GM18909 (cell line): Measurements from ENCODE around the gene TRAM2.
A peak's percentile ranks its signal among the peaks of the same experiment; 100 is the strongest.

ENCODE experiments used
- ATAC-seq: cut with Tn5 transposase; IDR thresholded peaks from one replicate; pipeline ENCODE4 v1.9.1; 2021; ENCODE audit warnings: mild to moderate bottlenecking; ENCODE audit not compliant: unreplicated experiment, poor library complexity

TRAM2 gene

DNA sequence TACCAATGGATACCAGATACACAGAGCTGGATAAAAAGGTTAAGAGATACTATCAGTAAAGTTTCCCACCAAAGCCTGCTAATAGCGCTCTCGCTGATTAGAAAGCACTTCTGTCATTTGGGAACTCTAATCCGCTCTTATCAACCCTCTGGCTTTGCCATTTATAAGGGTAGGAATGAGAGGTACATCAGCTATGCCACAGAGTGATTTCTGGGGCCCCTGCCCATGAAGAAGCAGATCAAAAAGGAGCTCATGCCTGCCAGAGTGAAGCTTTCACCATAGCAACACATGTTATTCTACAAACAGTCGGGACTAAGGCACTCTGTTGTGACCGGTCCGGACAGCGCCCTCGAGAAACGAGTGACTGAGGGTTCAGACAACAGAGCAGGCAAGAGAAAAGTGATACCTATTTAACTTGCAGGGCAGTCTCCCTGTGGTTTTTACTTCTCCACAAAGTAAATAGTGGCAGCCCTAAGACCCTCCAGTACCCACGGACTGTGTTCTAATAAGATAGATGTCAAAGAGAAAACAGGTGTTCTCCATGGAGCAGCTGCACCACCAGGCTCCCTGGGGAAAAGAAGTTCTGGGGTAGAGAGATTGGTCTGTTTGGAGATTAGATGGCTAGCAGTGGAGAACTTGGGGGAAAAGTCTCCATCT is 5.6 kb downstream of the TRAM2 start:
- no peak for ATAC-seq

DNA sequence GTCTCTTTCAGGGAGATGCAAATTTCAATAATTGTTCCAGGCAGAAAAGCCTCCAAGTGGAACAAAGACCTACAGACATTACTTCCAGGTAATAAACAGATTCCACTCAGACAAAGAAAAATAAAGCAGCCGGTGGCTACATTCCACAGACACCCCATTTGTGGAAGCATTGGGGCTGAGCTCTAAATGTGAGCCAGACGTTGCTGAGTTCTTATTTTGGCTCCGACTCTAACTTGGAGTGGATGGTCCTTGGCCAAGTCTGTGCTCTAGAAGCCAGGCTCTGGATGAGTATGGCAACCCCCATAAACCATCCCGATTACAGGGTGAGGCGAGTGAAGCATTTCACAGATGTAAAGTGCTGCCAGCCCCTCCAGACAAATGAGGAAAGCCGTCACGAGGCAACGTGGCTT is 6.6 kb downstream of the TRAM2 start:
- no peak for ATAC-seq

DNA sequence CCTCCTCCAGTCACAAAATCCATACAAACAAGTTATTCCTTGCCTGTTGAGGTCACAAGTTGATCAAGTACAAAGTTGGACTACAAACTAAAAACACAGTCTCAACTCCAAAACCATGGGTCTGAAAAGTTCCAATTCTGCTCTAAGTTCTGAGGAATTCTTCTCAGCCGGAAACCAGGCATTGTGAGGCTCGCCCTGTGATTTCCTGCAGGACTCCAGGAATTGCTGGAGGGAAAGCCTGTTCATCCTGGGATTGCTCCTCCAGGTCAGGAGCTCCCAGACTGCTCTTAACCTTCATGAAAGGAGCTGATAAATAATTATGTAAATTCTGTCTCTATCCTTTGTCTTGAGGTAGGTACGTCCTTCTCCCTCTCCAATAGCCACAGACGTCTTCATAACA is 8.5 kb downstream of the TRAM2 start:
- no peak for ATAC-seq

DNA sequence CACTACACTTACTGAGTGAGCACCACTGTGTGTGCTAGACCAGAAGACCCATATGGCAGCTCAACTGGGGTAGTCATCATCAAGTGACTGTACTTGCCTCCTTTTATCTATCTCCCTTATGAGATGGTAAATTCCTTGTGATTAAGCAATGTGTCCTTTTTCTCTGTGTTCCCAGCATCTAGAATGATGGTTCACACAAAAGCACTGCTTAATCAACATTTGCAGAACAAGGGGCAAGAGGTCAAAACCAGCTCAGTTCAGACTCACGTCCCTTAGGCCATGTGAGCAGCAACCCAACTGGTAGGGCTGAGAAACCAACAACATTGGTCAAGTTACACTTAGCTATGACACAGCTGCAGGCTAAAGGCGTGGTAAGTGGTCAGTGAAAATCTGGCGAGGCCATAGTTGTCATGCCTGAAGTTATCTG is 10.0 kb downstream of the TRAM2 start:
- ATAC-seq, result no peak

DNA sequence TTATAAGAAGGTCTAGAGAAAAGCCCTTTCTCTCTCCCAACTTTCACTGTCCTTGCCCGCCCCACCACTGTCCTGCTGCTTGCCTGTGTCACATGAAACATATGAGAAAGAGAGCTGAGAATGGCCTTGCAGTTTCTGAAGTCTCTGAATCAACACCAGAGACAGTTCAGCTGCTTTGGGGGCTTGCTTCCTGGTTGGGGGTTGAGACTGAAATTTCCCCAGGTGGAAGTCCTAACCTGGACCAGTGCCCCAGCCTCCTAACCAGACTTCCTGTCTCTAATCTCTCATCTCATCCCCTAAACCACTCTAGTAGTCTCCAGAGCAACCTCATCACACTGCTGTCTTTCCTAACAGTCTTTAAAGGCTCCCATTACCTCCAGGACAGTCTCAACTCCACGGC is 10.7 kb downstream of the TRAM2 start:
- peak; percentile 71 for ATAC-seq

DNA sequence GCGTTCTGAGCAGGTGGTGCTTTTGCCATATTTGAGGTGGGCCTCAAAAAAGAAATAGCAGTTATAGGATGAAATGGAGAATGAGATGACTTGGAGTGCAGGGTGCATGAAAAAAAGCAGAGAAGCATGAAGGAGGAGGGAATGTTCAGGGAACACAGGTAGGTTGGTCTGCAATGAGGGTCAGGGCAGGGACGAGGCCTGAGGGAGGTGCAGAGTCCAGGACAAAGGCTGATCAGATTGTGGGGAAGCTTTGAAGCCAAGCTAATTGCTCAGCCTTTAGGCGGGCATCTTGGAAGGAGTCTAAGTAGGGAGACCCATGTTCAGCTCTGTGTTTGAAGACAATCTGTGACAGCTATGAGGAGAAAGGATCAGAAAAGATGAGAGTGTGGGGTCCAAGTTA is 12.0 kb downstream of the TRAM2 start:
- ATAC-seq, result no peak

DNA sequence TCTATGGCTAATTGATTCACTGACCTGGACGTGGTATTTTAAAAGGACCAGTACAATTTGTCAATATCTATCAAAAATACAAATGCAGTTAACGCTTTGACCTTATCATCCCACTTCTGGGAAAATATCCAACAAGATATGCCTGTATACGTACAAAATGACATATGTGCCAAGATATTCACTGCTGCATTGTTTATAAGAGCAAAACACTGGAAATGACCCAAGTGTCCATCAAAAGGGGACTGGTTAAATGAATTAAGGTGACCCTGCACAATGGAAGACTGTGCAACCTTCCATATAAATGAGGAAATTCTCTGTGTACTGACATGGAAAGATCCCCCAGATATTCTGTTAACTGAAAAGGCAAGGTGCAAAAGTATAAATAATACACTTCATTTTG is 13.9 kb downstream of the TRAM2 start:
- no peak for ATAC-seq

DNA sequence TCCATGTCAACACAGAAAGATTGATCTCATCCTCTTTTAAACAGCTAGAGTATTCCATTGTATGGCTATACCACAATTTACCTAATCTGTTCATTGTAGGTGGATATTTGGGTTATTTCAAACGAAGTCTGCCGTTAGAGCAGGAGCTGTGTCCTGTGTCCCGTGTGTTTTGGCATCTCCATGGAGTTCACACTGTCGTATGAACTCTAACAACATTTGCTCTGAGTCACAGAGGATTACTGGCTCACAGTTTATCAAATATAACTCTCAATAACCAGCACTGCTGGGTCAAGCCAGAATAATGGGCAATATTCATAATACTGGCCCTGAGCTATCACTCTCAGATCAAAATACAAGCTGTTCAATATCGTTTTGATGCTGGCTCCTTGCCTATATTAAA is 16.4 kb downstream of the TRAM2 start:
- ATAC-seq, result no peak

DNA sequence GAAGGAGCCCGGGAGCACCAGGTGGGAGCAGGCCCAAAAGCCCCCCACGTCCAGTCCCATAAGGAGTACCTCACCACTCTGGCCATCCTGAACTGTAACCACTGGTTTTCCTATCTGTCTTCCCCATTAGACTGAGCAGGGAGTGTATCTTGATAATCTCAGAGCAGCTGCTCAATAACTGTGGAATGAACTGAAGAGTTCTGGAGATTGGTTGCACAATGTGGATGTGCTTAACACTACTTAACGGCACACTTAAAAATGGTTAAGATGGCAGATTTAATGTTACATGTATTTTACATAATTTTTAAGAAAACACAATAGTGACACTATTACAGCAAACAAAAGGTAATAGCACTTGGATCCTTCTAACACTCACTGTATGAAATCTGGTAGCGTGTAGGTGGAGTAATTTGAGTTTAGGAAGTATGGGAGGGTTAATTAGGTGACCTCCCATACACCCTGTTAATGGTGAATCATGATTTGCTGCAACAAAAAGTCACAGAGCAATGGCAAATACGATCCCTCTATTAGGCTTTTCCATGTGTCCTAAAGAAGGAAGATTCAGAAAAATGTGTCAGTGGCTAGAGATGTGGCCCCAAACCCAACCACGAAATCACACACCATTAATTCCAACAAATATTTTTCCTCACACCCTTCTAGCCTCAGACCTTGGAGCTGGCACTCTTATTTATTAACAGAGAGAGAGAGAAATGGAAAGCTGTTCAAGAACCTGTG is 18.4 kb downstream of the TRAM2 start:
- ATAC-seq, result no peak

DNA sequence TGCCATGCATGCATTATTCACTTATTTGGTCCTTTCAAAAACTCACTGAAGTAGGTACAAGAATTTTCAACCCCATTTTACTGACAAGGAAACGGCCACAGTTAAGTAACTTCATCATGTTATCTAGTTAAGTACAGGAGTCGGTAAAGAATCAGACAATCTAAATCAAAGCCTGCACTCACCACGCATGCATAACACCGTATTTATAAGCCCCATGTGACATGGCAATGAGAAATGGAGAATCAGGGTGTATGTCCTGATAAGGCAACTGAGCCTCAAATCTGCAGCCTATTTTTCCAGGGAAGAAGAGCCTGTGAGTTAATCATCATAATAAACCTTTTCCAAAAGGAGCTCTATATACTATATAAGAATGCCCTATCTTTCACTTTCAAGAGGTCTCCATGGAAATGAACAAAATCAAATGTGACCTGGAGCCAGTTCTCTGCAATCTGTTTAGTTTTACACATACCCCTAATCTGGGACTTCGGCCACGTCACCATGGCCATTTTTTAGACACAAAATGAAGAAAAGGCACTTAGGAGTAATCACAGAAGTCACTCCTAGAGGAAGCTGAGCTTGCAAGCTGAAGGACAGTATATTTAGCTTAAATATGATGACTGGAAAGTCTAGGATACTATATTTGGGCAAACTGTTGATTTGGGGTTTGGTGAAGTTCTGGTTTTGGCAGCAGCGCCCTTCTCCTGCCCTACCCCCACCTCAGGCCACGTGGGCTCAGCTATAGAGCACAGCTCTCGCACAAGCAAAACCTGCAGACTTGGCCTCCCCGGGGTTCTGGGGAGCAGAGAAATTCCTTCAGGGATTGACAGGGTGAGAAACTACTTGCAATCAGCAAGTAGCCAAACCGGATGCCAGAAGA is 19.2 kb downstream of the TRAM2 start:
- ATAC-seq, result no peak

DNA sequence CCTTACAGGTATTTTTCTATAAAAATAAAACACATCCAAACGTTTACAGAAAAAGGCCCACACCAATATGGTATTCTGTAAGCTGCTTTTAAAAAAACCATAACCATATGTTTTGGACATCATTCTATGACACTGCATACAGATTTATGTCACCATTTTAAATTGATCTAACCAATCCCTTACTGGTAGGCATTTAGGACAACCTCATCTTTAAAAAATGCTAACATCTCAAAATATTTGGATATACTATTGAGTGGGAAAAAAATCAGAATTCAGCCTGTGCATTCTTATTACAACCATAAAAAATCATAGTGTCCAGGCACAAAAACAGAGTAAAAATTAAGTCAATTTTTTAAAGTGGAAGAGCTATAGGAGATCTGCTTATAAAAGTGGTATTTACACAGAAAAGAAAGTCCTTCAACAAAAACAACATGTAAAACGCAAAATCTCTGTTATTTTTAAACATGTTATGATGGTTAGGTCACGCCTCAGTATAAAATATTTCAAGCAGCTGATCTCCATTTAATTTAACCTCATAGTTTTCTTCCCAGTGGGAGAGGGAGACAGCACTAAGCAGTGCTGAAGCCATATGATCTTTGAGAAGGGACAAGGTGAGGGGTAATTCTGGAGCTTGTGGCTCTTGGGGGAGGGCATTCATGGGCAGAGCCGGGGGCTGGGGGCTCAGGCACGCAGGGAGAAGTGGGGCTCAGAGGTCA is 21.2 kb downstream of the TRAM2 start:
- no peak for ATAC-seq

DNA sequence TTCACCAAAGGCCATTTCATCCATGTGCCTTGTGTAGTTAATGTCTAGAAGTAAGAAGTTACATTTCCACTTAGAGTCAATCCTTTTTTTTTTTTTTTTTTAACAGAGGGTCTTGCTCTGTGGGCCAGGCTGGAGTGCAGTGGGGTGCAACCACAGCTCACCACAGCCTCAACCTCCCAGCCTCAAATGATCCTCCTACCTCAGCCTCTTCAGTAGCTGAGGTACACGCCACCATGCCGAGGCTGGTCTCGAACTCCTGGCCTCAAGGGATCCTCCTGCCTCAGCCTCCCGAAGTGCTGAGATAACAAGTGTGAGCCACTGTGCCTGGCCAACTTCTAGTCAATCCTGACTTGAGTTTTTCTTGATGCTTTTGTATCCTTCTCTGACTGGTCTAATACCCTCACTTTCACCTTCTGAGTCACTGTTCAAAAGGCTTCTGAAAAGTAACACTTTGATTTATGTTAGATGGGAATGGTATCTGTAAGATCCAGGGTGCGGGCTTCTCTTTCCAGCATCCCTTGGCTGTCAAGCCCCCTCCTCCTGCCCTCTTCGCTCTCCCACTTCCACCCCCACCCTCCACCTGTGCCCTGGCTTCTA is 22.1 kb downstream of the TRAM2 start:
- no peak for ATAC-seq

DNA sequence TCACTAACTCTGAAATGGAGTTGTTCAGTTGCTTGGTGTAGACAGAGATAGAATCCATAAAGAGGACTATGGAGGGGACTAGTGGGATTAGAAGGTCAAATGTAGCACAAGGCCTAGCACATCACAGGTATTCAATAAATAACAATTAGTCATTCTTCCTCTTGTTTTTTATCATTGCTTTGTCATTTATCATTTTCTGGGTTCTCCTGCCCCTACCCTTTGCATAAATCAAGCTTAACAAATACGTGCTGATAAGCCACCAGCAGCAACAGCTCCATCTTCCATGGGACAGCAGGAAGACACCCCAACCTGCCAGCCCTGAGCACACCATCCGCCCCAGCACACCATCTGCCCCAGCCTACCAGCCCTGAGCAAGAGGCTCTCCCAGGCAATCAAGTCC is 23.1 kb downstream of the TRAM2 start:
- no peak for ATAC-seq

DNA sequence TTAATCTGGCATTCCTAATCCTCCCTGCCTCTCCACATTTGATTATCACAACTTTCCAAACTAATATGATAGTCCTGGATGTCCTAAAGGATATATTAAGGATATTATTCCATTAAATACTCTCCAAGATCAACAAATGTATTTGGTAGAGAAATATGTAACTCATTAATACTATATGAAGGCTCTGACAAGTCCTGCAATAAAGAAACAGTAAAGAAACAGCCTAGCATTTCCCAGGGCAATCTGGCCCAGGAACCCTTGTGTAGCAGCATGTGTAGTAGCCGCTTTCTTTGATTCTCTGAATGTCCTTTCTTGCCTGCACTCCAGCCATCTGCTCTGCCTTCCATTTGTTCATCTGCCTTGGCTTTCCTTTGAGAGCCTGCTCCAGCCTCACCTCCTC is 23.7 kb downstream of the TRAM2 start:
- ATAC-seq, result no peak

DNA sequence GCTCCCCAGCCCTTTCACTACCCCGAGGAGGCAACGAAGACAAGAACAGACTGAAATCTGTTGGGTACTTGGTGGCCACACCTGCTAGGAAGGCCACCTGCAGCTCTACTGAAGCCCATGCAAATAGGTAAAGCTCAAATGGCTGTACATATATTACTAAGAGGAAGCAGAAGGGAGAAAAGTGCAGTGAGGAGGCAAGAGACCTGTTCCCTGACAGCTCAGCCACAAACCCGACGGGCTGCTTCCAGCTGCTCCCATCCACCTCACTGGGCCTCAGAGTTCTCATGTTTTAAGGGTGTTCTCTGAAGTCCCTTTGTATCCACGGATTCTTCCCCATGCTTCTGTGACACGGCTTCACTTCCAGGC is 24.6 kb downstream of the TRAM2 start:
- ATAC-seq, result peak; percentile 92

DNA sequence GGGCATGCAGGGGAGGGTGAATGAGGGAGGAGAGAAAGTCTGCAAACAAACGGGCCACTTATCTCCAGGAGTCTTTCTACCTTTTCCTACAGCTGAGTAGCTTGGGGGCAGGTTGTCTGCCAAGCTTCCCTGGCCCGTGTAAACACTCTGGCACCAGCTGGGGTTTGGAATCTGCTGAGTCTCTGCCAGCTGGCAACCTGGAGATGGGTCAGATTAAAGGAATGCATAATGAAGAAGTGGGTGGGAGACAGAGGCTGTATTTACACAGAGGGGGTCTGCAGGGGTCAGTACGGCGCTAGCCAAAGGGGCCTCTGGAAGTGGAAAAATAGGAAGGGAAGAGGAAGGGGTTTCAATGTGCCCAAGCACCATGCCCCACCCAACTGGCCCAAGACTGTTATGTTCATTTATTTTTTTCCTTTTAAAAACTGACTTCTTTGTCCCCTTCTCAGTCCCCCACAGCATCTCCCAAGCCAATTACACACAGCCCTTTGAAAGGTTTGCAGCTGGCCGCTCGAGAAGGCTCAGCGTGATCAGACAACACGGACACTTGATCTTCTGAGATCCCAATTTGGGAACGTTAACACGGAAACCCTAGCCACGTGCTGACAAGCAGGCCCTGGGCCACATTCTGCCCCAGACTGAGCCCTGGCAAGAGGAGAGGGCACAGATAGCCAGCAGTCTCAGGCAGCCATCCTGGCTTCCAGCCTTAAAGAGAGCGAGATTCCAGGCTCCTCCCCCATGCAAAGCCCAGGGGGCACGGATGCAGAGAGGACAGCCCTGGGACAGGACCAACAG is 25.2 kb downstream of the TRAM2 start:
- no peak for ATAC-seq

DNA sequence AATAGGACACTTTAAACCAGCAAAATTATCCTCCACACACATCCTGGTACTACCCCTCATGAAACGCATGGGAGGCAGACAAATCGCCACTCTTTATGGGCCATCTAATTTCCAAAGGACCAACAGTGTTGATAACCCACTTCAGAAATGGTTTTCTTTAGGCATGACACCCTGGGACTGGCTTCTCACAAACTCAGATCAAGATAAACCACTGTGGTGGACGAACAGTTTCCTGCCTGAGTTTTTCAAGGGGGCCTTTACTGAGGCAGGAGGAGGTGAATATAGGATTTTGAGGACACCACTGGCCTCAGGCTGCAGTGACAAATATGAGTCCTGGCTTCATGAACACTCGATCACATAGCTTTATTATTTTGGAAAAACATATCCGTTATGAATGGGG is 26.0 kb downstream of the TRAM2 start:
- ATAC-seq, result no peak

DNA sequence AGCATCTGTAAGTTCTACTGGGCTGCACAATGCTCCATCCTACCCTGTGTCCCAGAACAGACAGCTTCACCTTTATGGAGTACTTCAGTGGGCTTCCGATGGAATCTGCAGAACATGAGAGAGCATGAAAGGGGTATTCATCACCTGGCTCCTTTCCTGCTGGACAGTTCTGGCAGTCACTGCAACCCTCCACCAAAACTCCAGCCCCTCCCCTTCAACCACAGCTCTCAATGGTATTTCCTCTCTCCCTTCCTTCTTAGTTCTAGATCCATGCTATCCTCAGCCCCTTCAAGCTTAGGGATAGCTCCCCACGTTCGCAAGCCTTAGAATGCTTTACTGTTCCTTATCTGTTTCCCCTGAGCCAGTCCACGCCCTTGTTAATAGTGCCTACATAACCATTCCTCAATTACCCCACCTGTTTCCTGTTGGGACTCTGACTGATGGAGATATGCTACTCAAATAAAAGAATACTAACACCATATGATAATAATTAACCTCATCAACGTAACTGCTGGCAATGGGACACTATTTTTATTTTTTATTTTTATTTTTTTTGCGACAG is 26.8 kb downstream of the TRAM2 start:
- ATAC-seq, result no peak

DNA sequence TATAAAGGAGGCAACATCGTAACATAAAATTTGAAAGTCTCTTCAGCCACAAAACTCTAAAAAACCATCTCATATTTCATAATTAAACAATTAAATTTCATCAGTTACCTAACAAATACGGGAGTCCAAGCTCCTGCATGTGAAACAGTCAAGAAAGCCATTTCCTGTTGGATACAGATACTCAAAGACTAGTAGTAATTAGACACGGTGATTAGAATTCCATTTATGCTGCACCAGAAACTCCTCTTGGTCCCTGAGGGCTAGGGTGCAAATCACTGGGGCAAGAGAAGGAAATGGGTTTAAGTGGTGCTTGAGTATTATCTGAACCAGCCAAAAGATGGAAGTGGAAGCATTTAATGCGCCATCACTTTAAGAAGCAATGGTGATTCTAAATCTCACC is 27.4 kb downstream of the TRAM2 start:
- no peak for ATAC-seq
